ENCODE results near the gene HOXC6. TPM values are rescaled to one million over a fixed set of nuclear protein-coding genes. Genes with fewer than 3 reads are reported as not detected.

The HOXC6 gene
- total and polyA plus RNA-seq, 2 of the 8 experiments (the other 6 are each of a cell fraction or from before 2014, with no cell fraction given) = not detected

- Histone ChIP-seq H3K79me1 (ENCODE audit: low read depth, low read length) (no peaks in the 10 kb centered on the region), H3K4me2 (ENCODE audit: insufficient read depth in 1 of 2, low read depth in 2 of 2, low read length in 2 of 2) (no peak overlapping the region), H3K56ac (replicated peaks; ENCODE audit: insufficient read length, low read depth, low read length) (no peak overlapping the region), H3K27me3 (replicated peaks in 1 of 4; ENCODE audit: control insufficient read depth in 3 of 4, extremely low read depth in 1 of 4, insufficient read depth in 3 of 4, low read length in 3 of 4) (peaks cover 96 to 100% (median 99%) of the 10 kb centered on the region in 4 experiments), H3K4ac (replicated peaks; ENCODE audit: insufficient read length, low read depth, low read length) (no peak overlapping the region), H3K4me3 (ENCODE audit: extremely low read depth in 1 of 4, insufficient read depth in 2 of 4, low read depth in 3 of 4, low read length in 4 of 4) (no peak overlapping the region), H4K5ac (ENCODE audit: insufficient read length, low read depth, low read length) (no peak overlapping the region), H4K20me1 (replicated peaks in 1 of 2; ENCODE audit: control insufficient read depth in 1 of 2, insufficient read depth in 2 of 2, low read length in 2 of 2) (peaks cover 12 to 23% of the 10 kb centered on the region in 2 experiments), H3K23ac (ENCODE audit: insufficient read length) (no peak overlapping the region), H2BK120ac (replicated peaks; ENCODE audit: low read depth, low read length) (no peak overlapping the region), H4K91ac (replicated peaks; ENCODE audit: insufficient read length, low read length) (no peak overlapping the region), H4K8ac (ENCODE audit: extremely low read depth, insufficient read depth, low read length) (no peak overlapping the region), H3K27ac (ENCODE audit: low read depth, low read length) (no peak overlapping the region), H3K36me3 (ENCODE audit: control insufficient read depth in 2 of 4, insufficient read depth in 4 of 4, low read length in 3 of 4) (peaks cover 0 to 7% (median 0%) of the 10 kb centered on the region in 4 experiments; a peak in 1 of 8 replicates), H2BK15ac (ENCODE audit: low read length) (no peak overlapping the region), H2BK12ac (ENCODE audit: low read depth, low read length) (no peak overlapping the region; the same call in 1 of the 2 replicates), H2BK5ac (ENCODE audit: low read depth, low read length) (no peak overlapping the region), H3K79me2 (ENCODE audit: control insufficient read depth in 1 of 2, insufficient read depth in 2 of 2, low read length in 2 of 2) (no peaks in the 10 kb centered on the region), H3K23me2 (ENCODE audit: low read depth, low read length) (no peaks in the 10 kb centered on the region), H3K4me1 (replicated peaks in 1 of 4; ENCODE audit: control insufficient read depth in 3 of 4, insufficient read depth in 4 of 4, low read length in 3 of 4) (peaks cover 0 to 5% (median 0%) of the 10 kb centered on the region in 4 experiments; a peak in 4 of 7 replicates), H3K9ac (replicated peaks in 1 of 4; ENCODE audit: extremely low read depth in 1 of 4, low read depth in 3 of 4, low read length in 3 of 4) (no peak overlapping the region), H2BK20ac (ENCODE audit: low read length) (no peak overlapping the region), H3K14ac (ENCODE audit: insufficient read length) (no peak overlapping the region), H3K18ac (ENCODE audit: extremely low read depth, low read length) (no peak overlapping the region; the same call in 1 of the 2 replicates), H2AK5ac (ENCODE audit: low read depth, low read length) (no peak overlapping the region), H3K9me3 (ENCODE audit: insufficient read depth in 2 of 2, low read depth in 1 of 2, low read length in 1 of 2) (no peaks in the 10 kb centered on the region; a peak in 2 of 4 replicates), H2AFZ (ENCODE audit: low read length) (no peak overlapping the region)
- no peak for FAIRE-seq
- 45% methylated on average over 6 of the region's 6 CpGs; no CpG with 5 or more reads in 1 of the 2 experiments for WGBS, 2 experiments (ENCODE audit: extremely low coverage in 1 of 2, insufficient coverage in 1 of 2, insufficient read length in 1 of 2, insufficient replicate concordance in 2 of 2, low coverage in 1 of 2, low lambda C conversion rate in 2 of 2, missing lambda C conversion rate in 1 of 2)
- no peak for DNase-seq (ENCODE audit: low read depth in 1 of 2, low spot score in 2 of 2)
- POLR2A ChIA-PET (ENCODE audit: partially characterized antibody) = interaction anchor here (1.0 kb wide), 1 partner anchor 17 kb away, joined by 3 read pairs; no protein-coding TSS in a partner anchor
- CTCF ChIA-PET (ENCODE audit: partially characterized antibody) = interaction anchor here (0.6 to 20.0 kb wide), 13 partner anchors 9 to 289 kb away, joined by 3 to 339 read pairs (median 3); partner anchors contain the start of genes HOXC10, HOXC4 and SMUG1
- no peak for TF ChIP-seq CEBPB (IDR thresholded peaks at IDR 0.05; ENCODE audit: low read depth, low read length)
- TF ChIP-seq RFX5 (IDR thresholded peaks at IDR 0.05; ENCODE audit: borderline replicate concordance, low read depth, low read length) = no peak
- no peak for TF ChIP-seq POU5F1 (IDR thresholded peaks at IDR 0.05; ENCODE audit: low read depth, low read length)
- no peak for TF ChIP-seq TCF12 (IDR thresholded peaks at IDR 0.05; ENCODE audit: low read depth, low read length)
- TF ChIP-seq SP4 (IDR thresholded peaks at IDR 0.05; ENCODE audit: low read length) = no peak
- TF ChIP-seq TEAD4 (IDR thresholded peaks at IDR 0.05; ENCODE audit: low read depth, low read length) = no peak
- no peak for TF ChIP-seq EP300 (IDR thresholded peaks at IDR 0.05; ENCODE audit: borderline replicate concordance in 1 of 2, low read depth in 2 of 2, low read length in 2 of 2)
- TF ChIP-seq CHD1 (IDR thresholded peaks at IDR 0.05; ENCODE audit: low read depth, low read length) = no peak
- no peak for TF ChIP-seq KDM5A (IDR thresholded peaks at IDR 0.05; ENCODE audit: low read length)
- no peak for TF ChIP-seq JUN (IDR thresholded peaks at IDR 0.05; ENCODE audit: low read depth, low read length)
- no peak for TF ChIP-seq USF2 (IDR thresholded peaks at IDR 0.05; ENCODE audit: low read length)
- no peak for TF ChIP-seq TAF1 (IDR thresholded peaks at IDR 0.05; ENCODE audit: low read depth, low read length)
Measured at GRCh38 chr12:54035568-54036264, 7.5 kb downstream of the HOXC6 start.

Measured in H1 (cell line).